BJ (cell line): ENCODE data around the gene GPR32. TPM values are rescaled to one million over a fixed set of nuclear protein-coding genes. Genes with fewer than 3 reads are reported as not detected.

Source experiments
- CTCF ChIA-PET: fragments of 350-600 bp; formaldehyde crosslinking; extraction: SDS; loops from one replicate; lab custom pipeline; 2021; ENCODE audit warnings: antibody characterized with exemption, inconsistent platforms; lab: Yijun Ruan, JAX
- POLR2A ChIA-PET: fragments of 300-600 bp; sonication (Branson Sonifier 250); formaldehyde crosslinking; extraction: SDS; loops from one replicate; lab custom pipeline; 2021; ENCODE audit warnings: antibody characterized with exemption; lab: Charles Lee
- DNase-seq: peaks from one replicate; pipeline ENCODE4 v3.0.0-alpha.2; 2011; ENCODE audit warnings: low read depth
- H3K27me3 ChIP-seq: 2 replicates; pipeline ENCODE4 v1.6.0; 2011; ENCODE audit warnings: low read length; ENCODE audit not compliant: control insufficient read depth, insufficient read depth
- H3K36me3 ChIP-seq: 2 replicates; pipeline ENCODE4 v1.5.1; 2011; ENCODE audit warnings: low read length; ENCODE audit not compliant: control insufficient read depth, insufficient read depth
- H3K4me3 ChIP-seq: 2 replicates; pipeline ENCODE4 v1.5.1; 2011; ENCODE audit warnings: low read depth, mild to moderate bottlenecking, control low read depth, low read length
- CTCF ChIP-seq: IDR thresholded peaks from 2 replicates; pipeline ENCODE4 v1.5.1; 2011; ENCODE audit warnings: low read depth, mild to moderate bottlenecking, control low read depth, inconsistent platforms, low read length, moderate library complexity; ENCODE audit not compliant: insufficient read depth
- polyA plus RNA-seq: library from polyadenylated mRNA; depleted of rRNA; stranded (reverse); fragments of >200 nt; gene quantifications from 2 replicates; pipeline ENCODE4 v1.2.3, GENCODE V29; 2011

GPR32 gene
- polyA plus RNA-seq, 1 experiment, result not detected

- POLR2A ChIA-PET, result no interaction called here
- no peak for TF ChIP-seq CTCF
- no peaks in the 10 kb centered on the region for H3K27me3 ChIP-seq
- CTCF ChIA-PET, result interaction anchor here (3.6 kb wide), 1 partner anchor 8 kb away, joined by 17 read pairs; no protein-coding TSS in a partner anchor
- H3K4me3 ChIP-seq, result no peak overlapping the region
- H3K36me3 ChIP-seq, result no peaks in the 10 kb centered on the region
- no peak for DNase-seq
Measured at GRCh38 chr19:50790922-50791467, 20.7 kb downstream of the GPR32 start.

DNA sequence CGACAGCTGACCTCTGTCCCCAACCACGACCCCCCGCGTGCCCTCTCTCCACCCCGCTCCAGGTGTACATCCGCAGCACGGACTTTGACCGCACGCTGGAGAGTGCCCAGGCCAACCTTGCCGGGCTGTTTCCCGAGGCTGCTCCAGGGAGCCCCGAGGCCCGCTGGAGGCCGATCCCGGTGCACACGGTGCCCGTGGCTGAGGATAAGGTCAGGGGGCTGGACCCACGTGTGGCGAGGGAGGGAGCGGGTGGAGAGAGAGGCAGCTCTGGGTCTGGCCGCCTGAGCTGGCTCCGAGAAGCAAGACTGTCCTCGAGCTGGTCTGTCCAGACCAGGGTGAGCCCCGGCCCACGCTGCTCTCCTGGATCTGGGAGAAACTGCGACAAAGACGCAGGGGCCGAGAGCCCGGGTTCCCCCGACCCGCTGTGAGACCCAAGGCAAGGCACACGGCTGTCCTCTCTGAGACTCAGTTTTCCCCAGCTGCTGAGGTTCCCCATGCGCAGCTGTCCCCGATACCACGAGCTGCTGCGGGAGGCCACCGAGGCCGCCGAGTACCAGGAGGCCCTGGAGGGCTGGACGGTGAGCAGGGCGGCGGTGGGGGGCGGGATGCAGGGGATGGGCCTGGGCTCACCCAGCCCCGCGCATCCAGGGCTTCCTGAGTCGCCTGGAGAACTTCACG is 21.5 kb downstream of the GPR32 start:
- POLR2A ChIA-PET, result interaction anchor here (1.1 kb wide), 1 partner anchor 12 kb away, joined by 3 read pairs; no protein-coding TSS in a partner anchor
- no peaks in the 10 kb centered on the region for H3K27me3 ChIP-seq
- no peak for DNase-seq
- H3K36me3 ChIP-seq, result 0 out of 2 replicates have a peak, but pooled peaks cover under 1% of the 10 kb centered on the region
- CTCF ChIA-PET, result interaction anchor here (1.8 to 3.6 kb wide), 2 partner anchors 9 to 122 kb away, joined by 7 to 17 read pairs; no protein-coding TSS in a partner anchor
- no peak for TF ChIP-seq CTCF
- no peak overlapping the region for H3K4me3 ChIP-seq

DNA sequence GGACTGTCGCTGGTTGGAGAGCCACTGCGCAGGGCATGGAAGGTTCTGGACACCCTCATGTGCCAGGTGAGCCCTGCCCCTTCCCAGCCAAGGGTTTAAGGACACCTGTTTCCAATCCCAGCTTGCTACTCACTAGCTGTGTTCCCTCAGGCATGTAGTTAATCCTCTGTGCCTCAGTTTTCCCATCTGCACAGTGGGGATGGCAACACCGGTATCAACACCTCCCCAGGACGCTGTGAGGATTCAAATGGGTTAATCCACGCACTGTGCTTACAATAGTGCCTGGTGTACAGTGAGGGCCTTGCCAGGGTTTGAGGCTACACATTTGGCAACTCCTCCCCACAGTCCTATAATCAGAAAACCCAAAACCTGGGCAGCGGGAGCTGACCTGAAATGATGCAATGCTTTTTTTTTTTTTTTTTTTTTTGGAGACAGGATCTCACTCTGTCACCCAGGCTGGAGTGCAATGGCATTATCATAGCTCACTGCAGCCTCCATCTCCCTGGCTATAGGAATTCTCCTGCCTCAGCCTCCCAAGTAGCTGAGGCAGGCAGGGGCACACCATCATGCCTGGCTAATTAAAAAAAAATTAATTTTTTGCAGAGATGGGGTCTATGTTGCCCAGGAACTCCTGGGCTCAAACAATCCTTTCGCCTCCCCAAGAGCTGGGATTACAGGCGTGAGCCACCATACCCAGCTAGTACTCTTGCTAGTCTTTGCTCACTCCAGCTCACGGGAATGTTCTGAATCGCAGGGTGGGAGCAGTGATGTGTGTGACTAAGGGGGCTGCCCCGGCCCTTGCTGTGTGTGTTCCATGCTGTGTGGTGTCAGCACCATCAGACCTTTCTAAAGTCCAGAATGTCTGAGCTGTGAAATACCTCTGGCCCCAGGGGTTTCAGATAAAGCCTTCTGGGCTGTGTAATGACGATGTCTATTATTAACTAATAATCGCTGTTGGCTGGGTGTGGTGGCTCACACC is 22.3 kb downstream of the GPR32 start:
- Histone ChIP-seq H3K36me3 (peaks cover 3% of the 10 kb centered on the region; the same call in 1 of the 2 replicates), H3K4me3 (no peak overlapping the region), H3K27me3 (no peaks in the 10 kb centered on the region)
- POLR2A ChIA-PET, result interaction anchor here (1.1 kb wide), 1 partner anchor 12 kb away, joined by 3 read pairs; no protein-coding TSS in a partner anchor
- no peak for DNase-seq
- CTCF ChIA-PET, result interaction anchor here (1.2 to 3.6 kb wide), 3 partner anchors 9 to 255 kb away, joined by 5 to 17 read pairs (median 7); no protein-coding TSS in a partner anchor
- no peak for TF ChIP-seq CTCF

DNA sequence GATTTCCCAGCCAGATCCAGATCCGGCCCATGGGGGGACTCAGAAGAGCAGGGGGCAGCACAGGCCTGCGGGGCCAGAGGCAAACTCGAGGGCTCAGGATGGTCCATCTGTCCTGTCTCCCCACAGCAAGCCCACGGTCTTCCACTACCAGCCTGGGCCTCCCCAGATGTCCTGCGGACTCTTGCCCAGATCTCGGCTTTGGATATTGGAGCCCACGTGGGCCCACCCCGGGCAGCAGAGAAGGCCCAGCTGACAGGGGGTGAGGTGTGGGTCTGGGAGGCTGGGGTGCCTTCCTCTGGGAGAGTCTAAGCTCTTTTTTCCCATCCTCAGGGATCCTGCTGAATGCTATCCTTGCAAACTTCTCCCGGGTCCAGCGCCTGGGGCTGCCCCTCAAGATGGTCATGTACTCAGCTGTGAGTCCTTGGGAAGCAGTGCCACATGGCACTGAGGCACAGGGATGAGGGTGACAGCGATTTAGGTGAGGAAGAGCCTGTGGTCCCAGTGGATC is 23.3 kb downstream of the GPR32 start:
- ChIA-PET CTCF (interaction anchor here (0.6 to 3.6 kb wide), 3 partner anchors 11 to 256 kb away, joined by 3 to 17 read pairs (median 5); no protein-coding TSS in a partner anchor), POLR2A (no interaction called here)

More for the DNA sequence above, 23.3 kb downstream of the GPR32 start:
- DNase-seq, result no peak
- H3K36me3 ChIP-seq, result peaks cover 12% of the 10 kb centered on the region
- no peaks in the 10 kb centered on the region for H3K27me3 ChIP-seq
- no peak overlapping the region for H3K4me3 ChIP-seq
- no peak for TF ChIP-seq CTCF
